PC-3 (cell line): ENCODE results near the gene SENP7.

Experiments used
- EZH2phosphoT487 ChIP-seq: fragments of 300-600 bp; sonication (generic); IDR thresholded peaks from 2 replicates; pipeline ENCODE4 v1.6.1; 2018; ENCODE audit warnings: mild to moderate bottlenecking, antibody characterized with exemption, low read length, borderline replicate concordance
- TF ChIP-seq, protein P1 (sequence below): fragments of 300-600 bp; sonication (generic); conservative IDR thresholded peaks from 2 replicates; pipeline ENCODE4 v1.5.1; 2017; ENCODE audit warnings: antibody characterized with exemption, low read depth, mild to moderate bottlenecking, low read length

GRCh38 chr3:101325393-101326134 is 187.4 kb downstream of the SENP7 start:
- TF ChIP-seq, protein P1, sequence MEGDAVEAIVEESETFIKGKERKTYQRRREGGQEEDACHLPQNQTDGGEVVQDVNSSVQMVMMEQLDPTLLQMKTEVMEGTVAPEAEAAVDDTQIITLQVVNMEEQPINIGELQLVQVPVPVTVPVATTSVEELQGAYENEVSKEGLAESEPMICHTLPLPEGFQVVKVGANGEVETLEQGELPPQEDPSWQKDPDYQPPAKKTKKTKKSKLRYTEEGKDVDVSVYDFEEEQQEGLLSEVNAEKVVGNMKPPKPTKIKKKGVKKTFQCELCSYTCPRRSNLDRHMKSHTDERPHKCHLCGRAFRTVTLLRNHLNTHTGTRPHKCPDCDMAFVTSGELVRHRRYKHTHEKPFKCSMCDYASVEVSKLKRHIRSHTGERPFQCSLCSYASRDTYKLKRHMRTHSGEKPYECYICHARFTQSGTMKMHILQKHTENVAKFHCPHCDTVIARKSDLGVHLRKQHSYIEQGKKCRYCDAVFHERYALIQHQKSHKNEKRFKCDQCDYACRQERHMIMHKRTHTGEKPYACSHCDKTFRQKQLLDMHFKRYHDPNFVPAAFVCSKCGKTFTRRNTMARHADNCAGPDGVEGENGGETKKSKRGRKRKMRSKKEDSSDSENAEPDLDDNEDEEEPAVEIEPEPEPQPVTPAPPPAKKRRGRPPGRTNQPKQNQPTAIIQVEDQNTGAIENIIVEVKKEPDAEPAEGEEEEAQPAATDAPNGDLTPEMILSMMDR: no peak
- no peak for TF ChIP-seq EZH2phosphoT487
